Activated naive CD8-positive, alpha-beta T cell treated with anti-CD3 and anti-CD28 coated beads, Interleukin-2, amount 10 ng/mL, durations not matched to agents 7 days and 5 days (primary cell): ENCODE results near the gene TAAR9. TPM values are rescaled to one million over a fixed set of nuclear protein-coding genes. Genes with fewer than 3 reads are reported as not detected.
"Not testable (repeated sequence)": the region's sequence is repeated elsewhere in the genome, so short reads cannot be mapped to it uniquely, and the experiment has no call there.

Experiments used
- ATAC-seq: fragments of 150-1000 bp; cut with Tn5 transposase; one replicate; pipeline ENCODE4 v1.10.0; 2021; ENCODE audit warnings: low read depth, moderate library complexity
- POLR2A ChIA-PET: fragments of 350-600 bp; sonication (Branson Sonifier 250); formaldehyde crosslinking; loops from one replicate; lab custom pipeline; 2021; ENCODE audit warnings: antibody characterized with exemption; lab: Charles Lee
- DNase-seq: peaks from one replicate; pipeline ENCODE4 v3.0.0; 2021
- H3K27ac Mint-ChIP-seq: one replicate; pipeline ENCODE4 v1.8.0; 2022; ENCODE audit warnings: mild to moderate bottlenecking, mixed read lengths
- H3K27me3 Mint-ChIP-seq: one replicate; pipeline ENCODE4 v1.8.0; 2022; ENCODE audit warnings: mild to moderate bottlenecking, moderate library complexity, mixed read lengths
- H3K36me3 Mint-ChIP-seq: one replicate; pipeline ENCODE4 v1.8.0; 2021; ENCODE audit warnings: mild to moderate bottlenecking, mixed read lengths
- H3K4me1 Mint-ChIP-seq: one replicate; pipeline ENCODE4 v1.8.0; 2021; ENCODE audit warnings: mixed read lengths
- H3K4me3 Mint-ChIP-seq: one replicate; pipeline ENCODE4 v1.8.0; 2022; ENCODE audit warnings: mild to moderate bottlenecking, moderate library complexity, mixed read lengths
- H3K9me3 Mint-ChIP-seq: one replicate; pipeline ENCODE4 v1.8.0; 2021; ENCODE audit warnings: mixed read lengths
- total RNA-seq, 2 experiments: library from RNA; stranded (reverse); gene quantifications; one replicate each; pipeline ENCODE4 v1.2.3, GENCODE V29; 2021

Gene TAAR9
- total RNA-seq, 2 experiments from 2014 or later = not detected

- Mint-ChIP-seq H3K36me3 (no peaks in the 10 kb centered on the region), H3K4me1 (peaks cover 2% of the 10 kb centered on the region), H3K27me3 (peaks cover 33% of the 10 kb centered on the region), H3K4me3 (no peak overlapping the region), H3K27ac (no peak overlapping the region), H3K9me3 (no peaks in the 10 kb centered on the region)
- POLR2A ChIA-PET = no interaction called here
- DNase-seq (no peak), ATAC-seq (no peak)
These were observed 10.3 kb upstream of the TAAR9 start for GRCh38 chr6:132527791-132528190.

GRCh38 chr6:132530293-132530974, 7.6 kb upstream of the TAAR9 start:
- peak; percentile 72 for ATAC-seq
- Mint-ChIP-seq H3K27ac (no peak overlapping the region), H3K9me3 (no peaks in the 10 kb centered on the region), H3K4me3 (peak overlapping the region; percentile 48), H3K27me3 (peaks cover 16% of the 10 kb centered on the region), H3K36me3 (no peaks in the 10 kb centered on the region), H3K4me1 (peaks cover 2% of the 10 kb centered on the region)
- POLR2A ChIA-PET = no interaction called here
- peak; percentile 31 for DNase-seq

GRCh38 chr6:132534546-132534945, 3.5 kb upstream of the TAAR9 start:
- ATAC-seq = not testable (repeated sequence)

GRCh38 chr6:132537145-132537544, 932 bp upstream of the TAAR9 start:
- Mint-ChIP-seq H3K36me3 (no peaks in the 10 kb centered on the region), H3K4me1 (no peaks in the 10 kb centered on the region), H3K27ac (no peak overlapping the region), H3K9me3 (no peaks in the 10 kb centered on the region), H3K4me3 (no peak overlapping the region), H3K27me3 (peaks cover 32% of the 10 kb centered on the region)
- no peak for ATAC-seq
- POLR2A ChIA-PET = no interaction called here
- DNase-seq = no peak

More at GRCh38 chr6:132534546-132534945, 3.5 kb upstream of the TAAR9 start:
- H3K27ac Mint-ChIP-seq, H3K36me3 Mint-ChIP-seq, POLR2A ChIA-PET, H3K9me3 Mint-ChIP-seq, H3K4me3 Mint-ChIP-seq, DNase-seq, H3K4me1 Mint-ChIP-seq: not testable (repeated sequence)
- H3K27me3 Mint-ChIP-seq = peaks cover 22% of the 10 kb centered on the region

- H3K9me3 Mint-ChIP-seq = no peaks in the 10 kb centered on the region
- no peaks in the 10 kb centered on the region for H3K4me1 Mint-ChIP-seq
- H3K27ac Mint-ChIP-seq = no peak overlapping the region
- no peaks in the 10 kb centered on the region for H3K36me3 Mint-ChIP-seq
- H3K27me3 Mint-ChIP-seq = peaks cover 29% of the 10 kb centered on the region
- ATAC-seq (no peak), DNase-seq (no peak)
- POLR2A ChIA-PET = no interaction called here
- H3K4me3 Mint-ChIP-seq = no peak overlapping the region
These were observed 6.7 kb downstream of the TAAR9 start for GRCh38 chr6:132544826-132545225.

- no peak overlapping the region for H3K27ac Mint-ChIP-seq
- no peaks in the 10 kb centered on the region for H3K4me1 Mint-ChIP-seq
- DNase-seq (no peak), ATAC-seq (no peak)
- H3K27me3 Mint-ChIP-seq = peaks cover 27% of the 10 kb centered on the region
- no peaks in the 10 kb centered on the region for H3K9me3 Mint-ChIP-seq
- no peak overlapping the region for H3K4me3 Mint-ChIP-seq
- H3K36me3 Mint-ChIP-seq = no peaks in the 10 kb centered on the region
- POLR2A ChIA-PET = no interaction called here
These were observed 10.8 kb downstream of the TAAR9 start for GRCh38 chr6:132548746-132549463.

- Mint-ChIP-seq H3K9me3 (no peaks in the 10 kb centered on the region), H3K36me3 (no peaks in the 10 kb centered on the region), H3K27ac (no peak overlapping the region), H3K27me3 (peaks cover 29% of the 10 kb centered on the region), H3K4me1 (no peaks in the 10 kb centered on the region), H3K4me3 (no peak overlapping the region)
- DNase-seq = no peak
- ATAC-seq = no peak
- POLR2A ChIA-PET = no interaction called here
These were observed 13.1 kb downstream of the TAAR9 start for GRCh38 chr6:132551214-132551613.

GRCh38 chr6:132552372-132552771, 14.3 kb downstream of the TAAR9 start, which contains the start of gene TAAR8:
Gene TAAR8 (plus strand): TSS chr6:132552672. CDS start chr6:132552693, 21 bp downstream.
- no peak for ATAC-seq
- POLR2A ChIA-PET = no interaction called here
- H3K4me3 Mint-ChIP-seq = no peak within 1 kb of the TSS
- no peak for DNase-seq
- no peaks in the 10 kb centered on the region for H3K9me3 Mint-ChIP-seq
- H3K27ac Mint-ChIP-seq = no peak within 1 kb of the TSS
- H3K36me3 Mint-ChIP-seq = no peaks in the 10 kb centered on the region
- no peaks in the 10 kb centered on the region for H3K4me1 Mint-ChIP-seq
- peaks cover 32% of the 10 kb centered on the region for H3K27me3 Mint-ChIP-seq

GRCh38 chr6:132560087-132560486, 22.0 kb downstream of the TAAR9 start:
- H3K4me1 Mint-ChIP-seq, H3K27ac Mint-ChIP-seq, ATAC-seq, POLR2A ChIA-PET, H3K4me3 Mint-ChIP-seq, H3K9me3 Mint-ChIP-seq, DNase-seq, H3K36me3 Mint-ChIP-seq: not testable (repeated sequence)
- H3K27me3 Mint-ChIP-seq = peaks cover 18% of the 10 kb centered on the region

GRCh38 chr6:132566404-132566803, 28.3 kb downstream of the TAAR9 start:
- Mint-ChIP-seq H3K27me3 (peaks cover 22% of the 10 kb centered on the region), H3K4me1 (no peaks in the 10 kb centered on the region), H3K4me3 (no peak overlapping the region), H3K36me3 (no peaks in the 10 kb centered on the region), H3K27ac (no peak overlapping the region), H3K9me3 (no peaks in the 10 kb centered on the region)
- no peak for ATAC-seq
- DNase-seq = no peak
- POLR2A ChIA-PET = no interaction called here

- ATAC-seq = no peak
- no peaks in the 10 kb centered on the region for H3K36me3 Mint-ChIP-seq
These were observed 29.5 kb downstream of the TAAR9 start for GRCh38 chr6:132567566-132567965.

GRCh38 chr6:132568611-132569010, 30.5 kb downstream of the TAAR9 start:
- ATAC-seq (no peak), DNase-seq (no peak)
- Mint-ChIP-seq H3K36me3 (no peaks in the 10 kb centered on the region), H3K27me3 (peaks cover 23% of the 10 kb centered on the region), H3K4me3 (no peak overlapping the region), H3K27ac (no peak overlapping the region), H3K4me1 (no peaks in the 10 kb centered on the region), H3K9me3 (no peaks in the 10 kb centered on the region)
- POLR2A ChIA-PET = no interaction called here

More at GRCh38 chr6:132567566-132567965, 29.5 kb downstream of the TAAR9 start:
- no peaks in the 10 kb centered on the region for H3K9me3 Mint-ChIP-seq
- no peak overlapping the region for H3K27ac Mint-ChIP-seq
- POLR2A ChIA-PET = no interaction called here
- DNase-seq = no peak
- peaks cover 25% of the 10 kb centered on the region for H3K27me3 Mint-ChIP-seq
- no peak overlapping the region for H3K4me3 Mint-ChIP-seq
- no peaks in the 10 kb centered on the region for H3K4me1 Mint-ChIP-seq

- no peaks in the 10 kb centered on the region for H3K4me1 Mint-ChIP-seq
- ATAC-seq = no peak
- DNase-seq = no peak
- POLR2A ChIA-PET = no interaction called here
- peaks cover 27% of the 10 kb centered on the region for H3K27me3 Mint-ChIP-seq
- H3K27ac Mint-ChIP-seq = no peak overlapping the region
- no peaks in the 10 kb centered on the region for H3K36me3 Mint-ChIP-seq
- H3K4me3 Mint-ChIP-seq = no peak overlapping the region
- no peaks in the 10 kb centered on the region for H3K9me3 Mint-ChIP-seq
These were observed 31.1 kb downstream of the TAAR9 start for GRCh38 chr6:132569170-132569569.

GRCh38 chr6:132570221-132570777, 32.2 kb downstream of the TAAR9 start, which contains the start of gene TAAR6:
Gene TAAR6 (plus strand): TSS chr6:132570322. CDS start chr6:132570322, 0 bp downstream.
- POLR2A ChIA-PET = no interaction called here

More at GRCh38 chr6:132570221-132570777, 32.2 kb downstream of the TAAR9 start, which contains the start of gene TAAR6:
- Mint-ChIP-seq H3K4me3 (no peak within 1 kb of the TSS), H3K9me3 (no peaks in the 10 kb centered on the region), H3K36me3 (no peaks in the 10 kb centered on the region), H3K4me1 (no peaks in the 10 kb centered on the region), H3K27ac (no peak within 1 kb of the TSS), H3K27me3 (peaks cover 24% of the 10 kb centered on the region)
- ATAC-seq = no peak
- no peak for DNase-seq
